HEK293 (cell line): ENCODE data around the gene NTN3.

Experiments used
- GLI4 ChIP-seq: fragments of 450-650 bp; formaldehyde crosslinking; IDR thresholded peaks from 2 replicates; pipeline ENCODE4 v1.5.1; 2016; ENCODE audit warnings: missing biosample characterization, missing genetic modification characterization
- HIC1 ChIP-seq: fragments of 450-650 bp; formaldehyde crosslinking; IDR thresholded peaks from 2 replicates; pipeline ENCODE4 v1.5.1; 2016; ENCODE audit warnings: missing biosample characterization, missing genetic modification characterization
- HOXA7 ChIP-seq: sonication (generic); formaldehyde crosslinking; IDR thresholded peaks from 2 replicates; pipeline ENCODE4 v1.8.1; 2022; ENCODE audit warnings: missing genetic modification reagents, borderline replicate concordance
- IKZF3 ChIP-seq: fragments of 450-650 bp; IDR thresholded peaks from 2 replicates; pipeline ENCODE4 v1.5.0; 2018; ENCODE audit warnings: missing biosample characterization, mild to moderate bottlenecking, missing genetic modification characterization, moderate library complexity
- KLF16 ChIP-seq: fragments of 450-650 bp; formaldehyde crosslinking; IDR thresholded peaks from 2 replicates; pipeline ENCODE4 v1.5.1; 2017; ENCODE audit warnings: missing biosample characterization, missing genetic modification characterization
- MZF1 ChIP-seq: fragments of 450-650 bp; formaldehyde crosslinking; IDR thresholded peaks from 2 replicates; pipeline ENCODE4 v1.5.1; 2017; ENCODE audit warnings: missing biosample characterization, missing genetic modification characterization, borderline replicate concordance
- PATZ1 ChIP-seq: fragments of 450-650 bp; formaldehyde crosslinking; IDR thresholded peaks from 2 replicates; pipeline ENCODE4 v1.5.1; 2016; ENCODE audit warnings: missing biosample characterization, missing genetic modification characterization
- ZBTB26 ChIP-seq: fragments of 450-650 bp; formaldehyde crosslinking; optimal IDR thresholded peaks from 2 replicates; pipeline ENCODE3; 2016; ENCODE audit warnings: missing biosample characterization, mild to moderate bottlenecking, missing genetic modification characterization
- ZBTB8A ChIP-seq: fragments of 450-650 bp; formaldehyde crosslinking; IDR thresholded peaks from 2 replicates; pipeline ENCODE4 v1.5.1; 2016; ENCODE audit warnings: missing biosample characterization, missing genetic modification characterization
- ZFP37 ChIP-seq: fragments of 450-650 bp; formaldehyde crosslinking; IDR thresholded peaks from 2 replicates; pipeline ENCODE4 v1.5.1; 2016; ENCODE audit warnings: missing biosample characterization, missing genetic modification characterization
- ZFP69B ChIP-seq: fragments of 450-650 bp; formaldehyde crosslinking; IDR thresholded peaks from 2 replicates; pipeline ENCODE4 v1.5.1; 2016; ENCODE audit warnings: missing biosample characterization, missing genetic modification characterization
- ZNF133 ChIP-seq: fragments of 450-650 bp; formaldehyde crosslinking; IDR thresholded peaks from 2 replicates; pipeline ENCODE4 v1.5.1; 2016; ENCODE audit warnings: missing biosample characterization, missing genetic modification characterization
- ZNF157 ChIP-seq: fragments of 450-650 bp; formaldehyde crosslinking; IDR thresholded peaks from 2 replicates; pipeline ENCODE4 v1.5.1; 2016; ENCODE audit warnings: missing biosample characterization, missing genetic modification characterization
- ZNF239 ChIP-seq: fragments of 450-650 bp; formaldehyde crosslinking; IDR thresholded peaks from 2 replicates; pipeline ENCODE4 v1.5.1; 2016; ENCODE audit warnings: missing biosample characterization, missing genetic modification characterization
- ZNF311 ChIP-seq: fragments of 450-650 bp; formaldehyde crosslinking; IDR thresholded peaks from 2 replicates; pipeline ENCODE4 v1.5.1; 2017; ENCODE audit warnings: missing biosample characterization, missing genetic modification characterization, borderline replicate concordance
- ZNF341 ChIP-seq: fragments of 450-650 bp; formaldehyde crosslinking; IDR thresholded peaks from 2 replicates; pipeline ENCODE4; 2016; ENCODE audit warnings: low read depth, missing biosample characterization, missing genetic modification characterization
- ZNF362 ChIP-seq: fragments of 450-650 bp; formaldehyde crosslinking; IDR thresholded peaks from 2 replicates; pipeline ENCODE4 v1.5.1; 2016; ENCODE audit warnings: missing biosample characterization, missing genetic modification characterization
- ZNF501 ChIP-seq: fragments of 450-650 bp; formaldehyde crosslinking; IDR thresholded peaks from 2 replicates; pipeline ENCODE4 v1.5.1; 2016; ENCODE audit warnings: missing biosample characterization, missing genetic modification characterization
- ZNF548 ChIP-seq: fragments of 450-650 bp; formaldehyde crosslinking; IDR thresholded peaks from 2 replicates; pipeline ENCODE4 v1.5.1; 2016; ENCODE audit warnings: missing biosample characterization, missing genetic modification characterization
- ZNF560 ChIP-seq: fragments of 450-650 bp; formaldehyde crosslinking; IDR thresholded peaks from 2 replicates; pipeline ENCODE4 v1.5.1; 2017; ENCODE audit warnings: missing biosample characterization, missing genetic modification characterization, borderline replicate concordance
- ZNF580 ChIP-seq: fragments of 450-650 bp; formaldehyde crosslinking; IDR thresholded peaks from 2 replicates; pipeline ENCODE4 v1.5.1; 2016; ENCODE audit warnings: missing biosample characterization, missing genetic modification characterization
- ZNF596 ChIP-seq: fragments of 450-650 bp; IDR thresholded peaks from 2 replicates; pipeline ENCODE4 v1.5.0; 2018; ENCODE audit warnings: missing biosample characterization, mild to moderate bottlenecking, missing genetic modification characterization, moderate library complexity
- ZNF600 ChIP-seq: fragments of 450-650 bp; formaldehyde crosslinking; IDR thresholded peaks from 2 replicates; pipeline ENCODE4 v1.5.1; 2016; ENCODE audit warnings: missing biosample characterization, missing genetic modification characterization
- ZNF610 ChIP-seq: fragments of 450-650 bp; formaldehyde crosslinking; IDR thresholded peaks from 2 replicates; pipeline ENCODE4 v1.5.1; 2016; ENCODE audit warnings: missing biosample characterization, missing genetic modification characterization, borderline replicate concordance
- ZNF645 ChIP-seq: fragments of 450-650 bp; formaldehyde crosslinking; IDR thresholded peaks from 2 replicates; pipeline ENCODE4; 2016; ENCODE audit warnings: missing biosample characterization, missing genetic modification characterization
- ZNF701 ChIP-seq: fragments of 450-650 bp; formaldehyde crosslinking; IDR thresholded peaks from 2 replicates; pipeline ENCODE4 v1.5.1; 2016; ENCODE audit warnings: missing biosample characterization, missing genetic modification characterization
- ZNF776 ChIP-seq: fragments of 450-650 bp; formaldehyde crosslinking; IDR thresholded peaks from 2 replicates; pipeline ENCODE4 v1.5.0; 2017; ENCODE audit warnings: missing biosample characterization, missing genetic modification characterization, borderline replicate concordance
- ZNF792 ChIP-seq: fragments of 450-650 bp; formaldehyde crosslinking; IDR thresholded peaks from 2 replicates; pipeline ENCODE4 v1.5.1; 2016; ENCODE audit warnings: missing biosample characterization, missing genetic modification characterization
- ZSCAN18 ChIP-seq: fragments of 450-650 bp; formaldehyde crosslinking; IDR thresholded peaks from 2 replicates; pipeline ENCODE4 v1.5.1; 2016; ENCODE audit warnings: missing biosample characterization, missing genetic modification characterization
- ZSCAN5A ChIP-seq: fragments of 450-650 bp; formaldehyde crosslinking; IDR thresholded peaks from 2 replicates; pipeline ENCODE4 v1.5.1; 2016; ENCODE audit warnings: missing biosample characterization, missing genetic modification characterization

The NTN3 gene

GRCh38 chr16:2468233-2468724, 2.8 kb upstream of the NTN3 start (continued):
- TF ChIP-seq ZNF133 (tag by site-specific recombination) = no peak
- TF ChIP-seq ZNF645 = no peak
- TF ChIP-seq ZSCAN5A (tag by site-specific recombination) = 0 out of 2 replicates have a peak, but pooled peaks have one; percentile 56
- TF ChIP-seq GLI4 (tag by site-specific recombination) = no peak
- no peak for TF ChIP-seq ZNF157 (tag by site-specific recombination)
- TF ChIP-seq KLF16 (tag by site-specific recombination) = no peak
- peak; percentile 9 for TF ChIP-seq IKZF3
- TF ChIP-seq HIC1 (tag by site-specific recombination) = peak; percentile 31
- TF ChIP-seq ZNF501 (tag by site-specific recombination) = no peak
- no peak for TF ChIP-seq ZNF792 (tag by site-specific recombination)
- TF ChIP-seq ZNF580 (tag by site-specific recombination) = no peak
- TF ChIP-seq ZNF596 (tag by site-specific recombination) = no peak
- no peak for TF ChIP-seq ZNF311 (tag by site-specific recombination)
- TF ChIP-seq ZFP69B (tag by site-specific recombination) = no peak
- TF ChIP-seq ZBTB8A = peak; percentile 95
- no peak for TF ChIP-seq ZNF610 (tag by site-specific recombination)
- TF ChIP-seq ZFP37 (tag by site-specific recombination) = peak; percentile 35; the same call in 1 of the 2 replicates
- no peak for TF ChIP-seq HOXA7 (CRISPR knock-in tag)
- peak; percentile 53 for TF ChIP-seq ZNF600 (tag by site-specific recombination)
- TF ChIP-seq ZSCAN18 (tag by site-specific recombination) = no peak
- TF ChIP-seq ZNF560 = no peak
- TF ChIP-seq MZF1 = no peak
- no peak for TF ChIP-seq ZNF701 (tag by site-specific recombination)
- 0 out of 2 replicates have a peak, but pooled peaks have one; percentile 28 for TF ChIP-seq PATZ1
- TF ChIP-seq ZNF341 (tag by site-specific recombination) = no peak; the same call in 1 of the 2 replicates
- TF ChIP-seq ZNF362 (tag by site-specific recombination) = no peak
- no peak for TF ChIP-seq ZNF776 (tag by site-specific recombination)
- peak; percentile 81 for TF ChIP-seq ZBTB26 (tag by site-specific recombination)
- TF ChIP-seq ZNF548 = no peak
- TF ChIP-seq ZNF239 = 0 out of 2 replicates have a peak, but pooled peaks have one; percentile 8
